ENCODE measurements around the gene HORMAD2.
"Not testable (repeated sequence)": the region's sequence is repeated elsewhere in the genome, so short reads cannot be mapped to it uniquely, and the experiment has no call there.

HORMAD2 gene

DNA sequence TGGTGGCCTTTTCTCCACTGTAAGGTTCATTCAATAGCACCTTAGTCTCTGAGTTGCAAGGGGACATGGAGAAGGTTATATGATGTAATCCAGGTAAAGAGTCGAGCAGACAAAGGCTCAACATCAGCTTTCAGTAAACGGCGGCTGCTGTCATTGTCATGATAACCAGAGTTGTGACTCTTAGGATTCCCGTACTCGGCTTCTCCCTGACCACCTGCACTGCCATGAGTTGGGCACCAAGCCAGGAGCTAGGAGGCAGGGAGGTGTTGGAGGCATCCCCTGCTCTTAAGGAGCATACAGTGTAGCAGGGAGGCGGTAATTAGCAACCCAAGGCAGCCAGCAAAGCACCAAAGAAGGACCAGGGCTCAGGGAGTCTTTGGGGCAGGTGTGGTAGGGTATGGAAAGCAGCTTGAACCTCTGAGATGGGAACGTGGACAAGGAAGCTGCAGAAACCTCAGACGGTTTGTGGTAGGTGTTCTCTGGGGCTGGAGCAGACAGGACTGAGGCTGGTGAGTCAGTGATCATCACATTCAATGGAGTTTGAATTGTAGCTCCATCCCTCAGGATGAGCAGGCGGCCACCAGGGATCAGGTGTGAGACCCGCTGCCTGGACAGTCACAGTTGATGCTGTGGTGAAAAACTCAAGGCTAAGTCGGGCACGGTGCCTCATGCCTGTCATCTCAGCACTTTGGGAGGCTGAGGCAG, 134.6 kb downstream of the HORMAD2 start:
- DNase-seq, result no peak

- not testable (repeated sequence) for DNase-seq
Observed at GRCh38 chr22:30216272-30216671, 136.0 kb downstream of the HORMAD2 start.

GRCh38 chr22:30216710-30217109, 136.4 kb downstream of the HORMAD2 start:
- DNase-seq, result no peak

- DNase-seq, result no peak
Observed at GRCh38 chr22:30217698-30218560, 137.7 kb downstream of the HORMAD2 start.

- DNase-seq, result no peak
Observed at GRCh38 chr22:30219049-30219654, 138.9 kb downstream of the HORMAD2 start.

DNA sequence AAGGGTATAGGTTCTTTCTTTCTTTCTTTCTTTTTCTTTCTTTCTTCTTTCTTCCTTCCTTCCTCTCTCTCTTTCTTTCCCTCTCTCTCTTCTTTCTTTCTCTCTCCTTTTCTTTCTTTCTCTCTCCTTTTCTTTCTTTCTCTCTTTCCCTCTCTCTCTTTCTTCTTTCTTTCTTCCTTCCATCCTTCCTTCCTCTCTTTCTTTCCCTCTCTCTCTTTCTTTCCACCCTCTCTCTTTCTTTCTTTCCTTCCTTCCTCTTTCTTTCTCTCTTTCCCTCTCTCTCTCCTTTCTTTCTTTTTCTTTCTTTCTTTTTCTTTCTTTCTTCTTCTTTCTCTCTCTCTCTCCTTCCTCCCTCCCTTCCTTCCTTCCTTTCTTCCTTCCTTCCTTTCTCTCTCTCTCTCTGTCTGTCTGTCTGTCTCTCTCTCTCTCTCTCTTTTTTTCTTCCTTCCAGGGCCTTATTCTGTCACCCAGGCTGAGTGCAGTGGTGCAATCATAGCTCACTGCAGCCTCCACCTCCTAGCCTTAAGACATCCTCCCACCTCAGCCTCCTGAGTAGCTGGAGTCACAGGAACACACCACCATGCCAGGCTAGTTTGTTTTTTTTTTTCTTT, 139.5 kb downstream of the HORMAD2 start:
- no peak for DNase-seq

GRCh38 chr22:30220338-30221012, 140.2 kb downstream of the HORMAD2 start:
- no peak for DNase-seq

DNA sequence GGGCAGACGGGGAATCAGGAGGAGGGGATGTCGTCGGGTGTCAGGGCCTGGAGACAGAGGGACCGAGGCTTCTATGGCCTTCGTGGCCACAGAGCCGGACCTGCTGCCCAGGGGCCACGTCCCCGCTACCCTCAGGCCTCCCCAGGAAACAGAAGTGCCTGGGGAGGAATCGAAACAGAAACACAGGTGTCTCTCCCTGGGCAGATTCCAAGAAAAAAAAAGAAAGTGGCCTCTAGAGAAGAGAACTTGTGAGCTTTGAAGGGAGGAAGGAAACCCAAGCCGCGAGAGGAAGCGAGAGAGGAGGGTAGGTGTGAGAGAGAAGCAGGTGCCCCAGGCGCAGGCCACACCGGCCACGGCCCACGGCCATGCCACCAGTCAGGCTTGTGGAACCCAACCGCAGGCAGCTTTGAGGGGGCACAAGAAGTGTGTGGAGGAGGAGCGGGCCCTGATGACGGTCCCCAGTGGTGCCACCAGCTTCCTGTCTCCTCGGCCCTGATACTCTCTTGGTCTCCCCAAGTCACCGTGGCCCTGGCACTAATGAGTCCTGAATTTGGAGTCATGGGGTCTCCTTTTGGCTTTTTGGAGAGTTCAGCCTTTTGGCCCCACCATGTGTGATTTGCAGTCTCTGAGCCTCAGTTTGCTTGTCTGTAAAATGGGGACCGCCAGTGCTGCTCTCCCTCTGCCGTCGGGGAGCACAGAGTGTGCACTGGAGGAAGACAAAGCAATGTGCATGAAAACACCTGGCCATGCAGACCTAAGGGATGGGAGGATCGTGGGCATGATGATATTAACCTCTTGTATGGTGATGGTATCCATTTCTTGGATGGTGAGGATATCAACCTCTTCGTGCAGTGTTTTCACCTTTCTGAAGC, 141.1 kb downstream of the HORMAD2 start:
- DNase-seq, result peak; percentile 67

- no peak for DNase-seq
Observed at GRCh38 chr22:30222321-30222720, 142.1 kb downstream of the HORMAD2 start.

DNA sequence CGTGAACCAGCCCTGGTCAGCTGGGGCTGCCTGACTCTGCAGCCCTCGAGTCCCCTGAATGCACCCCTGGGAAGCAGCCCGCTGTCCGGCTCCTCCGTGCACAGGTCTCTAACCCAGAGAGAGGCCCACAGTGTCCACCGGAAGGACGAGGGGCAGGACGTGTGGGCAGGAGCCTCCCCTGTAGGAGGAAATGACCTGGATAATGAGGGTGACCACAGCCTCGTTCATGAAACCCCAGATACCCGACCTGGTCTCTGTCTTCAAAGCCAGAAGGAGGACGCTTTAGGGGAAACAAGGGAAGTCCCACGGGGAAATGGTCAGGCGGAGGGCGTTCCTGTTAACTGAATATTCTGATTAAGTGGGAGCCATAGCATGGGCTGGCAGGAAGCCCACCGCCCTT, 143.0 kb downstream of the HORMAD2 start:
- no peak for DNase-seq

DNA sequence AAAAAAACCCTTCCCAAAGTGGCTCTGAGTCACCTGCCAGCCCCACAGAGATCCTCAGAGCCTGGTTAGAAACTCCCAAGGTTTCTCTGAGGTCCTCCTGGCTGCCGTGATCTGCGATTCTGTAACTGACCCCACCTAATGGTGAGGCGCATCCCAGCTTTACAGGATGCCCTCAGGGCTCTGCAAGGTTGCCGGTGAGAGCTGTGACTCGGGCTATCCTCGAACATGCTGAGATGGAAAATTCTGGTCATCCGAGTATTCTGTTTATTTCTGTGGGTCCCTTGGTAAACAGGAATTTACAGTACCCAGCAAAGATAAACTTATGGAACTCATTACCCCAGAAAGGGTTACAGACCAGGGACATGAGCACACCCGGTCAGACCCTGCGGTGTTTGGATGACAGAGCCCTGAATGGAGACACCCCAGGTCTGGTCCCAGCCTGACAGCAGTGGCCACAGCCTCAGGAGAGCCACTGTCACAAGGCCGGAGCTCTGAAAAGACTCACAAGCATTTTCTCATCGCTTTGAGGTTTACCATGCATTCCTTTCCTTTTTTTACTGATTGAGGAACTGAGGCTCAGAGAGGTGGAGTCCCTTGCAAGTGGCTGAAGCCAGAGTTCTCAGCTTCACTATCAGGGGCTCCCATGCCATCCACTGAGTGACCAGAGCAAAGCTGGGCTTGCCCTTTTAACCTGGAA, 144.0 kb downstream of the HORMAD2 start:
- DNase-seq, result no peak

DNA sequence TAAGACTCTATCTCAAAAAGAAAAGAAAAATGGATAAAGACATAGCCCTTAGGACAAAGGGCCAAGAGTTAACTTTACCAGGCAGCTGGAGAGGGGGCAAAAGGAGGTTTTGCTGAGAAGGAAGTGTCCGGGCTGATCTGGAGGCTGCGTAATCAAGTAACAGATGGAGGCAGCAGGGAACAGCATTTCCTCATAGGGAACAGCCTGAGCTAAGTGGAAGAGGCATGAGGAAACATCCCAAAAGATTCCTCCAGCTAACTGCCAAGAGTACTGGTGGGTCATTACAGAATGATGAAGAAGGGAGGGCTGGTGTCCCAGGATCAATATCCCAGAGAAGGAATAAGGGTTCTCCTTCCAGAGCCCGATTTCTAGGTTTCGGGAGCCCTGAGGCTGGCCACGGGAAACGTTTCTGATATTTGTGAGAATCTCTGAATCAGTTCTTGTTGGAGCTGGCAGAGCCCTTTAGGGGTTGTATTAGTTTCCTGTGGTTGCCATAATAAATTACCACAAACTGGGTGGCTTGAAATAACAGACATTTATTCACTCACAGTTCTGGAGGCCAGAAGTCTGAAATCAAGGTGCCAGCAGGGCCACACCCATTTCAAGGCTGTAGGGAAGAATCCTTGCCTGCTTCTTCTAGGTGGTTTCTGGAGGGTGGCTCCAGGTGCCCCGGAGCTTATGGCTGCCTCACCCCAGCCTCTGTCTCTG, 145.1 kb downstream of the HORMAD2 start:
- no peak for DNase-seq

DNA sequence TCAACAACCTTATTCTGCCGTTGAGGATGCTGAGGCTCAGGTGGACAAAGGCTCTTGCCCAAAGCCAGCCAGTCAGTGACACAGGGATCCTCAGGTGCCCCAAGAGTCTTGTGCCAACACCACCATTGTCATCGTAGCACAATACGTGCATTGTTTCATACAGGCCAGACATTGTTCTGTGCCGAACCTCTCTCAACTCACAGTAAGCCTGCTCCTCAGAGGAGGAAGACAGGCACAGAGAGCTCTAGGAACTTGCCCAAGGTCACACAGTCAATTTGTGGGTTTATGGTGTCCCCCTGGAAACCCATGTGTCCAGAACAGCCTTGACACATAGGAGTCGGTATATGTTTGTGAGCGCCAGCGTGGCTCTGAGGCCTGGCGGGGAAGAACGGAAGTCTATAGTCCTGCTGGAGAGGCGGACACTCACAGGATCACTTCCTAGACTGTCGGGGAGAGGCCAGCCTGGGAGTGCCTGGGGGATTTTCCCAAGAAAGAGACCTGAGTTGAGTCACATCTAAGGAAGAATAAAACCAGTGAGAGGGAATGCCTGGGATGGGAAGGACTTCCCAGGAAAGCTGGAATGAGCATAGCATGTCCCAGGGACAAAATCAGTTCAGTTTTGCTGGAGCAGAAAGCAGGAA, 146.0 kb downstream of the HORMAD2 start:
- no peak for DNase-seq

All from CD4-positive, alpha-beta T cell treated with Interferon gamma for 1 hour (primary cell).